ENCODE measurements around the gene TMEM233. TPM values are rescaled to one million over a fixed set of nuclear protein-coding genes. Genes with fewer than 3 reads are reported as not detected.

TMEM233 gene
- polyA plus RNA-seq, 1 of the 3 experiments (the other 2 are of a cell fraction): 2.6 TPM

DNA sequence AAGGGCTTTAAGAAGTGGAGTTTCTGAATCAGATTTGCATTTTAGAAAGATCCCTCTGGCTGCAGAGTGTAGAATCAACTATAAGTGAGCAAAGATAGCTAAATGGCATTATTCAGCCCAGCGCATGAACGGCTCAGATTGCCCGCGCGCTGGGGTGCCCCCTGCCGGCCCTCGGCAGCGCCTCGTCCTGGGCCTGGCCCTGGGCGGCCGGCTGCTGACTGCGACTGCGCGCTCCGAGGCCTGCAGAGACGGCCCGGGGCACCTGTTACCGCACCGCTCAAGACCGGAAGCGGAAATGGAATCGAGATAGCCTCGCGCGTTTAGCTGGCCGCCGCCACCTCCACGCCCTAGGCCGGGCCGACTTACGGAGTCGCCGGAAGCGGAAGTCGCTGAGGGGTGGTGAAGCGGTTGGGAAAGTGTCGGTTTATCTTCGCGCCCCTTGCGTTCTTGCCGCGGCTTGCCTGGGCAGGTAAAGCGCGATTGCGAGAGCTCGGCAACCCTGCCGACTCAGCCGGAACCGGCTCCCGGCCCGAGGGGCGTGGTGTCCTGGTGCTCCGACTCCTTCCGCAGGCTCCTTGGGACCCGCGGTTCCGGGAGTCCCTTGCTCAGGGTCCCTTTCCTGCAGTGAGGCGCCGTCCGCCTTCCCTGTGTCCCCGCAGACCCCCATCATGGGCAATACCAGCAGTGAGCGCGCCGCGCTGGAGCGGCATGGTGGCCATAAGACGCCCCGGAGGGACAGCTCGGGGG, 74.2 kb downstream of the TMEM233 start, which contains the start of gene PRKAB1:
TSS of gene PRKAB1 (plus strand) at position 557 of the 747 bp plus-strand sequence. CDS start at position 669, 112 bp downstream.
- Histone ChIP-seq H3K4me3 (ENCODE audit: low read depth in 2 of 2, low read length in 1 of 2) (peak within 1 kb of the TSS; percentile 84 to 99), H3K4me2 (peak within 1 kb of the TSS; percentile 81), H3K9me2 (no peaks in the 10 kb centered on the region), H3K27me3 (ENCODE audit: insufficient read depth) (no peaks in the 10 kb centered on the region), H2AFZ (ENCODE audit: low read depth) (peak within 1 kb of the TSS; percentile 98), H3K9me3 (no peaks in the 10 kb centered on the region), H3K79me2 (ENCODE audit: insufficient read depth) (peaks cover 49% of the 10 kb centered on the region), H3K9ac (peak within 1 kb of the TSS; percentile 91), H3K27ac (ENCODE audit: low read depth in 2 of 2, low read length in 1 of 2) (peak within 1 kb of the TSS; percentile 76 to 94), H3F3A (replicated peaks; ENCODE audit: insufficient read depth) (peaks cover 4% of the 10 kb centered on the region), H4K20me1 (ENCODE audit: insufficient read depth) (no peaks in the 10 kb centered on the region), H3K4me1 (ENCODE audit: control insufficient read depth in 1 of 2, insufficient read depth in 2 of 2, low read depth in 1 of 2, low read length in 1 of 2) (peaks cover 6 to 7% of the 10 kb centered on the region in 2 experiments; a peak in 3 of 4 replicates), H3K36me3 (replicated peaks in 1 of 2; ENCODE audit: control insufficient read depth in 1 of 2, insufficient read depth in 2 of 2, low read length in 1 of 2) (peaks cover 22 to 27% of the 10 kb centered on the region in 2 experiments)
- peak; percentile 98 for DNase-seq
- ChIA-PET POLR2A (interaction anchor here (1.5 kb wide), 1 partner anchor 1295 kb away, joined by 3 read pairs; the partner anchor contains the start of gene TAOK3), CTCF (interaction anchor here (1.0 to 2.1 kb wide), 13 partner anchors 9 to 235 kb away, joined by 3 to 16 read pairs (median 5); no protein-coding TSS in a partner anchor)
- under 1% methylated on average over 43 of the region's 69 CpGs for WGBS (ENCODE audit: low lambda C conversion rate)
- TF ChIP-seq NRF1 (IDR thresholded peaks at IDR 0.05; ENCODE audit: low read depth, low read length) (peak; percentile 56), RCOR1 (IDR thresholded peaks at IDR 0.05; ENCODE audit: low read length) (peak; percentile 60; the same call in 1 of the 2 replicates), GATA2 (CRISPR knock-in tag; IDR thresholded peaks at IDR 0.05) (no peak), TAF1 (IDR thresholded peaks at IDR 0.05; ENCODE audit: borderline replicate concordance, low read depth, low read length) (peak; percentile 65; the same call in 1 of the 2 replicates), MXI1 (IDR thresholded peaks at IDR 0.05; ENCODE audit: low read depth, low read length) (peak; percentile 82; the same call in 1 of the 2 replicates), POLR2AphosphoS5 (IDR thresholded peaks at IDR 0.05; ENCODE audit: low read depth, low read length) (peak; percentile 88), RXRA (IDR thresholded peaks at IDR 0.05; ENCODE audit: borderline replicate concordance, low read depth) (no peak), RFX5 (IDR thresholded peaks at IDR 0.05; ENCODE audit: low read length) (no peak), GABPA (IDR thresholded peaks at IDR 0.05; ENCODE audit: low read depth) (peak; percentile 96), NFIC (IDR thresholded peaks at IDR 0.05; ENCODE audit: borderline replicate concordance) (no peak), FOXM1 (IDR thresholded peaks at IDR 0.05; ENCODE audit: low read depth) (0 out of 2 replicates have a peak, but pooled peaks have one; percentile 31), RAD21 (IDR thresholded peaks at IDR 0.05; ENCODE audit: low read length) (peak; percentile 55), SMC3 (IDR thresholded peaks at IDR 0.05; ENCODE audit: low read depth, low read length) (peak; percentile 49), SIN3A (IDR thresholded peaks at IDR 0.05; ENCODE audit: borderline replicate concordance, low read depth, low read length) (peak; percentile 17; the same call in 1 of the 2 replicates), ELF1 (IDR thresholded peaks at IDR 0.05) (peak; percentile 92), CHD2 (IDR thresholded peaks at IDR 0.05; ENCODE audit: low read length, partially characterized antibody) (peak; percentile 97)
- TF ChIP-seq, protein P1, sequence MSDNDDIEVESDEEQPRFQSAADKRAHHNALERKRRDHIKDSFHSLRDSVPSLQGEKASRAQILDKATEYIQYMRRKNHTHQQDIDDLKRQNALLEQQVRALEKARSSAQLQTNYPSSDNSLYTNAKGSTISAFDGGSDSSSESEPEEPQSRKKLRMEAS (IDR thresholded peaks at IDR 0.05; ENCODE audit: low read depth): peak; percentile 86
- TF ChIP-seq, protein P2, sequence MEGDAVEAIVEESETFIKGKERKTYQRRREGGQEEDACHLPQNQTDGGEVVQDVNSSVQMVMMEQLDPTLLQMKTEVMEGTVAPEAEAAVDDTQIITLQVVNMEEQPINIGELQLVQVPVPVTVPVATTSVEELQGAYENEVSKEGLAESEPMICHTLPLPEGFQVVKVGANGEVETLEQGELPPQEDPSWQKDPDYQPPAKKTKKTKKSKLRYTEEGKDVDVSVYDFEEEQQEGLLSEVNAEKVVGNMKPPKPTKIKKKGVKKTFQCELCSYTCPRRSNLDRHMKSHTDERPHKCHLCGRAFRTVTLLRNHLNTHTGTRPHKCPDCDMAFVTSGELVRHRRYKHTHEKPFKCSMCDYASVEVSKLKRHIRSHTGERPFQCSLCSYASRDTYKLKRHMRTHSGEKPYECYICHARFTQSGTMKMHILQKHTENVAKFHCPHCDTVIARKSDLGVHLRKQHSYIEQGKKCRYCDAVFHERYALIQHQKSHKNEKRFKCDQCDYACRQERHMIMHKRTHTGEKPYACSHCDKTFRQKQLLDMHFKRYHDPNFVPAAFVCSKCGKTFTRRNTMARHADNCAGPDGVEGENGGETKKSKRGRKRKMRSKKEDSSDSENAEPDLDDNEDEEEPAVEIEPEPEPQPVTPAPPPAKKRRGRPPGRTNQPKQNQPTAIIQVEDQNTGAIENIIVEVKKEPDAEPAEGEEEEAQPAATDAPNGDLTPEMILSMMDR (IDR thresholded peaks at IDR 0.05): peak; percentile 94
- TF ChIP-seq, protein P3, sequence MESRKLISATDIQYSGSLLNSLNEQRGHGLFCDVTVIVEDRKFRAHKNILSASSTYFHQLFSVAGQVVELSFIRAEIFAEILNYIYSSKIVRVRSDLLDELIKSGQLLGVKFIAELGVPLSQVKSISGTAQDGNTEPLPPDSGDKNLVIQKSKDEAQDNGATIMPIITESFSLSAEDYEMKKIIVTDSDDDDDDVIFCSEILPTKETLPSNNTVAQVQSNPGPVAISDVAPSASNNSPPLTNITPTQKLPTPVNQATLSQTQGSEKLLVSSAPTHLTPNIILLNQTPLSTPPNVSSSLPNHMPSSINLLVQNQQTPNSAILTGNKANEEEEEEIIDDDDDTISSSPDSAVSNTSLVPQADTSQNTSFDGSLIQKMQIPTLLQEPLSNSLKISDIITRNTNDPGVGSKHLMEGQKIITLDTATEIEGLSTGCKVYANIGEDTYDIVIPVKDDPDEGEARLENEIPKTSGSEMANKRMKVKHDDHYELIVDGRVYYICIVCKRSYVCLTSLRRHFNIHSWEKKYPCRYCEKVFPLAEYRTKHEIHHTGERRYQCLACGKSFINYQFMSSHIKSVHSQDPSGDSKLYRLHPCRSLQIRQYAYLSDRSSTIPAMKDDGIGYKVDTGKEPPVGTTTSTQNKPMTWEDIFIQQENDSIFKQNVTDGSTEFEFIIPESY (IDR thresholded peaks at IDR 0.05; ENCODE audit: borderline replicate concordance, low read depth): peak; percentile 95
- TF ChIP-seq, protein P4, sequence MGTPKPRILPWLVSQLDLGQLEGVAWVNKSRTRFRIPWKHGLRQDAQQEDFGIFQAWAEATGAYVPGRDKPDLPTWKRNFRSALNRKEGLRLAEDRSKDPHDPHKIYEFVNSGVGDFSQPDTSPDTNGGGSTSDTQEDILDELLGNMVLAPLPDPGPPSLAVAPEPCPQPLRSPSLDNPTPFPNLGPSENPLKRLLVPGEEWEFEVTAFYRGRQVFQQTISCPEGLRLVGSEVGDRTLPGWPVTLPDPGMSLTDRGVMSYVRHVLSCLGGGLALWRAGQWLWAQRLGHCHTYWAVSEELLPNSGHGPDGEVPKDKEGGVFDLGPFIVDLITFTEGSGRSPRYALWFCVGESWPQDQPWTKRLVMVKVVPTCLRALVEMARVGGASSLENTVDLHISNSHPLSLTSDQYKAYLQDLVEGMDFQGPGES (IDR thresholded peaks at IDR 0.05; ENCODE audit: low read depth, low read length): no peak
- TF ChIP-seq, protein P5, sequence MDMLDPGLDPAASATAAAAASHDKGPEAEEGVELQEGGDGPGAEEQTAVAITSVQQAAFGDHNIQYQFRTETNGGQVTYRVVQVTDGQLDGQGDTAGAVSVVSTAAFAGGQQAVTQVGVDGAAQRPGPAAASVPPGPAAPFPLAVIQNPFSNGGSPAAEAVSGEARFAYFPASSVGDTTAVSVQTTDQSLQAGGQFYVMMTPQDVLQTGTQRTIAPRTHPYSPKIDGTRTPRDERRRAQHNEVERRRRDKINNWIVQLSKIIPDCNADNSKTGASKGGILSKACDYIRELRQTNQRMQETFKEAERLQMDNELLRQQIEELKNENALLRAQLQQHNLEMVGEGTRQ (IDR thresholded peaks at IDR 0.05; ENCODE audit: borderline replicate concordance, low read depth, low read length): no peak
- TF ChIP-seq, protein P6, sequence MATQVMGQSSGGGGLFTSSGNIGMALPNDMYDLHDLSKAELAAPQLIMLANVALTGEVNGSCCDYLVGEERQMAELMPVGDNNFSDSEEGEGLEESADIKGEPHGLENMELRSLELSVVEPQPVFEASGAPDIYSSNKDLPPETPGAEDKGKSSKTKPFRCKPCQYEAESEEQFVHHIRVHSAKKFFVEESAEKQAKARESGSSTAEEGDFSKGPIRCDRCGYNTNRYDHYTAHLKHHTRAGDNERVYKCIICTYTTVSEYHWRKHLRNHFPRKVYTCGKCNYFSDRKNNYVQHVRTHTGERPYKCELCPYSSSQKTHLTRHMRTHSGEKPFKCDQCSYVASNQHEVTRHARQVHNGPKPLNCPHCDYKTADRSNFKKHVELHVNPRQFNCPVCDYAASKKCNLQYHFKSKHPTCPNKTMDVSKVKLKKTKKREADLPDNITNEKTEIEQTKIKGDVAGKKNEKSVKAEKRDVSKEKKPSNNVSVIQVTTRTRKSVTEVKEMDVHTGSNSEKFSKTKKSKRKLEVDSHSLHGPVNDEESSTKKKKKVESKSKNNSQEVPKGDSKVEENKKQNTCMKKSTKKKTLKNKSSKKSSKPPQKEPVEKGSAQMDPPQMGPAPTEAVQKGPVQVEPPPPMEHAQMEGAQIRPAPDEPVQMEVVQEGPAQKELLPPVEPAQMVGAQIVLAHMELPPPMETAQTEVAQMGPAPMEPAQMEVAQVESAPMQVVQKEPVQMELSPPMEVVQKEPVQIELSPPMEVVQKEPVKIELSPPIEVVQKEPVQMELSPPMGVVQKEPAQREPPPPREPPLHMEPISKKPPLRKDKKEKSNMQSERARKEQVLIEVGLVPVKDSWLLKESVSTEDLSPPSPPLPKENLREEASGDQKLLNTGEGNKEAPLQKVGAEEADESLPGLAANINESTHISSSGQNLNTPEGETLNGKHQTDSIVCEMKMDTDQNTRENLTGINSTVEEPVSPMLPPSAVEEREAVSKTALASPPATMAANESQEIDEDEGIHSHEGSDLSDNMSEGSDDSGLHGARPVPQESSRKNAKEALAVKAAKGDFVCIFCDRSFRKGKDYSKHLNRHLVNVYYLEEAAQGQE (IDR thresholded peaks at IDR 0.05; ENCODE audit: low read depth, low read length): 0 out of 2 replicates have a peak, but pooled peaks have one; percentile 33
